Fibroblast of lung (primary cell): ENCODE data around the gene VWDE.

Experiments
- EZH2 ChIP-seq: IDR thresholded peaks from 2 replicates; pipeline ENCODE4 v1.5.1; 2012; ENCODE audit warnings: low read length, control low read depth, mild to moderate bottlenecking; ENCODE audit errors: missing control alignments
- TF ChIP-seq, protein P1 (sequence below), 2 donors: IDR thresholded peaks in 1 of 2; conservative IDR thresholded peaks in 1 of 2; 1 replicate in 1 of 2; 2 replicates in 1 of 2; pipeline ENCODE4 v1.5.1; 2011 to 2012; ENCODE audit warnings: low read length in 2 of 2, control low read depth in 1 of 2, inconsistent platforms in 1 of 2, low read depth in 1 of 2, mild to moderate bottlenecking in 1 of 2

DNA sequence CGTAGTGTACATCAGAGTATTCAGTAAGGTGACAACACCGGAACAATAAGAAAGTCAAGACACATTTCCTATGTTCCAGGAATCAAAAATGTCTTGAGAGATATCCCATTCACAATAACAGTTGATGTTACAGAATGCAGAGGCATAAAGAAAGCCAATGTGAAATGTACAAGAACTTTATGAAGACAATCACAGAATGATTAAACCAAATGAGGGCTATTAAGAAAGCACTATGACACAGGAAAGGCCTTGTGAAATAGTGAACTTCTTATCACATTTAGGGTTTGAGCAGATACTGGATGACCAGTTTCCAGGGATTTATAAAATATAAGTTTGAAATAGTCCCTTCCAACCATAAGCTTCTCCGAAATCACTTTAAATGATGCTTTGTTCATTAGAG is 52.7 kb downstream of the VWDE start:
- TF ChIP-seq, protein P1, sequence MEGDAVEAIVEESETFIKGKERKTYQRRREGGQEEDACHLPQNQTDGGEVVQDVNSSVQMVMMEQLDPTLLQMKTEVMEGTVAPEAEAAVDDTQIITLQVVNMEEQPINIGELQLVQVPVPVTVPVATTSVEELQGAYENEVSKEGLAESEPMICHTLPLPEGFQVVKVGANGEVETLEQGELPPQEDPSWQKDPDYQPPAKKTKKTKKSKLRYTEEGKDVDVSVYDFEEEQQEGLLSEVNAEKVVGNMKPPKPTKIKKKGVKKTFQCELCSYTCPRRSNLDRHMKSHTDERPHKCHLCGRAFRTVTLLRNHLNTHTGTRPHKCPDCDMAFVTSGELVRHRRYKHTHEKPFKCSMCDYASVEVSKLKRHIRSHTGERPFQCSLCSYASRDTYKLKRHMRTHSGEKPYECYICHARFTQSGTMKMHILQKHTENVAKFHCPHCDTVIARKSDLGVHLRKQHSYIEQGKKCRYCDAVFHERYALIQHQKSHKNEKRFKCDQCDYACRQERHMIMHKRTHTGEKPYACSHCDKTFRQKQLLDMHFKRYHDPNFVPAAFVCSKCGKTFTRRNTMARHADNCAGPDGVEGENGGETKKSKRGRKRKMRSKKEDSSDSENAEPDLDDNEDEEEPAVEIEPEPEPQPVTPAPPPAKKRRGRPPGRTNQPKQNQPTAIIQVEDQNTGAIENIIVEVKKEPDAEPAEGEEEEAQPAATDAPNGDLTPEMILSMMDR (conservative IDR thresholded peaks at IDR 0.05 in 1 of 2, IDR thresholded peaks at IDR 0.05 in 1 of 2; ENCODE audit: low read depth in 1 of 2, low read length in 2 of 2) = no peak
- no peak for TF ChIP-seq EZH2
